IPS-15b (cell line): ENCODE results near the gene SOCS7.

Experiments used
- H3K27me3 ChIP-seq: one replicate; pipeline ENCODE4 v1.6.1; 2013; ENCODE audit warnings: low read length; ENCODE audit not compliant: control insufficient read depth, insufficient read depth
- H3K36me3 ChIP-seq: one replicate; pipeline ENCODE4 v1.6.1; 2013; ENCODE audit warnings: low read length; ENCODE audit not compliant: control insufficient read depth, insufficient read depth
- H3K4me1 ChIP-seq: one replicate; pipeline ENCODE4 v1.6.1; 2013; ENCODE audit warnings: mild to moderate bottlenecking, low read length; ENCODE audit not compliant: control insufficient read depth, insufficient read depth
- H3K4me3 ChIP-seq: one replicate; pipeline ENCODE4 v1.5.1; 2013; ENCODE audit warnings: low read depth, low read length
- H3K9ac ChIP-seq: one replicate; pipeline ENCODE4 v1.6.1; 2013; ENCODE audit warnings: low read depth, mild to moderate bottlenecking, low read length
- H3K9me3 ChIP-seq: one replicate; pipeline ENCODE4 v1.6.1; 2013; ENCODE audit warnings: mild to moderate bottlenecking, low read length; ENCODE audit not compliant: control insufficient read depth, insufficient read depth

Gene SOCS7

GRCh38 chr17:38351412-38352222 is at the start of gene SOCS7:
Gene SOCS7 (plus strand): TSS chr17:38351844. CDS start chr17:38352053, 209 bp downstream.
- Histone ChIP-seq H3K4me3 (peak within 1 kb of the TSS; percentile 82), H3K4me1 (no peaks in the 10 kb centered on the region), H3K36me3 (no peaks in the 10 kb centered on the region), H3K9me3 (no peaks in the 10 kb centered on the region), H3K9ac (peak within 1 kb of the TSS; percentile 68), H3K27me3 (peaks cover 5% of the 10 kb centered on the region)

- Histone ChIP-seq H3K36me3 (peaks cover 10% of the 10 kb centered on the region), H3K9me3 (no peaks in the 10 kb centered on the region), H3K4me3 (no peak overlapping the region), H3K9ac (no peak overlapping the region), H3K4me1 (no peaks in the 10 kb centered on the region), H3K27me3 (no peaks in the 10 kb centered on the region)
These were observed 36.1 kb upstream of the SOCS7 start for GRCh38 chr17:38315497-38315896.

GRCh38 chr17:38317081-38317480 is 34.6 kb upstream of the SOCS7 start:
- no peak overlapping the region for H3K9ac ChIP-seq

GRCh38 chr17:38320482-38320881 is 31.2 kb upstream of the SOCS7 start:
- Histone ChIP-seq H3K4me3 (no peak overlapping the region), H3K9me3 (no peaks in the 10 kb centered on the region), H3K27me3 (no peaks in the 10 kb centered on the region), H3K9ac (no peak overlapping the region), H3K36me3 (peaks cover 19% of the 10 kb centered on the region), H3K4me1 (peaks cover 12% of the 10 kb centered on the region)

More at GRCh38 chr17:38317081-38317480, 34.6 kb upstream of the SOCS7 start:
- H3K9me3 ChIP-seq, result no peaks in the 10 kb centered on the region
- H3K4me3 ChIP-seq, result no peak overlapping the region
- H3K36me3 ChIP-seq, result peaks cover 13% of the 10 kb centered on the region
- no peaks in the 10 kb centered on the region for H3K4me1 ChIP-seq
- H3K27me3 ChIP-seq, result no peaks in the 10 kb centered on the region

GRCh38 chr17:38322156-38322779 is 29.4 kb upstream of the SOCS7 start:
- Histone ChIP-seq H3K9ac (no peak overlapping the region), H3K4me1 (peaks cover 16% of the 10 kb centered on the region), H3K36me3 (peaks cover 19% of the 10 kb centered on the region), H3K9me3 (no peaks in the 10 kb centered on the region), H3K4me3 (no peak overlapping the region), H3K27me3 (no peaks in the 10 kb centered on the region)

GRCh38 chr17:38322897-38323296 is 28.7 kb upstream of the SOCS7 start:
- no peak overlapping the region for H3K9ac ChIP-seq
- no peaks in the 10 kb centered on the region for H3K27me3 ChIP-seq
- H3K36me3 ChIP-seq, result peaks cover 19% of the 10 kb centered on the region
- H3K4me3 ChIP-seq, result no peak overlapping the region
- no peaks in the 10 kb centered on the region for H3K9me3 ChIP-seq
- H3K4me1 ChIP-seq, result peaks cover 16% of the 10 kb centered on the region

GRCh38 chr17:38324141-38324697 is 27.4 kb upstream of the SOCS7 start:
- no peaks in the 10 kb centered on the region for H3K9me3 ChIP-seq
- peaks cover 16% of the 10 kb centered on the region for H3K4me1 ChIP-seq
- H3K9ac ChIP-seq, result no peak overlapping the region
- H3K4me3 ChIP-seq, result no peak overlapping the region
- peaks cover 19% of the 10 kb centered on the region for H3K36me3 ChIP-seq
- H3K27me3 ChIP-seq, result no peaks in the 10 kb centered on the region

GRCh38 chr17:38324772-38325171 is 26.9 kb upstream of the SOCS7 start:
- Histone ChIP-seq H3K9me3 (no peaks in the 10 kb centered on the region), H3K27me3 (no peaks in the 10 kb centered on the region), H3K4me1 (peaks cover 16% of the 10 kb centered on the region), H3K4me3 (no peak overlapping the region), H3K36me3 (peaks cover 15% of the 10 kb centered on the region), H3K9ac (no peak overlapping the region)

- Histone ChIP-seq H3K27me3 (no peaks in the 10 kb centered on the region), H3K36me3 (peaks cover 12% of the 10 kb centered on the region), H3K9me3 (no peaks in the 10 kb centered on the region), H3K4me3 (no peak overlapping the region), H3K9ac (peak overlapping the region; percentile 26), H3K4me1 (peaks cover 16% of the 10 kb centered on the region)
These were observed 26.3 kb upstream of the SOCS7 start for GRCh38 chr17:38325221-38325851.

- Histone ChIP-seq H3K9me3 (no peaks in the 10 kb centered on the region), H3K27me3 (no peaks in the 10 kb centered on the region), H3K4me3 (no peak overlapping the region), H3K9ac (no peak overlapping the region), H3K36me3 (peaks cover 6% of the 10 kb centered on the region), H3K4me1 (peaks cover 16% of the 10 kb centered on the region)
These were observed 24.4 kb upstream of the SOCS7 start for GRCh38 chr17:38326996-38327792.

- Histone ChIP-seq H3K4me1 (peaks cover 16% of the 10 kb centered on the region), H3K4me3 (no peak overlapping the region), H3K9ac (no peak overlapping the region), H3K9me3 (no peaks in the 10 kb centered on the region), H3K27me3 (no peaks in the 10 kb centered on the region), H3K36me3 (no peaks in the 10 kb centered on the region)
These were observed 23.7 kb upstream of the SOCS7 start for GRCh38 chr17:38327936-38328335.
